ENCODE measurements around the gene CRB3.

CRB3 gene

GRCh38 chr19:6433663-6434062, 30.4 kb upstream of the CRB3 start, which contains the start of gene SLC25A41:
Gene SLC25A41 (minus strand): TSS chr19:6433763. CDS start chr19:6433693, 70 bp downstream.
- no peak for DNase-seq

- no peak for DNase-seq
Measured at GRCh38 chr19:6439743-6440142, 24.3 kb upstream of the CRB3 start.

DNA sequence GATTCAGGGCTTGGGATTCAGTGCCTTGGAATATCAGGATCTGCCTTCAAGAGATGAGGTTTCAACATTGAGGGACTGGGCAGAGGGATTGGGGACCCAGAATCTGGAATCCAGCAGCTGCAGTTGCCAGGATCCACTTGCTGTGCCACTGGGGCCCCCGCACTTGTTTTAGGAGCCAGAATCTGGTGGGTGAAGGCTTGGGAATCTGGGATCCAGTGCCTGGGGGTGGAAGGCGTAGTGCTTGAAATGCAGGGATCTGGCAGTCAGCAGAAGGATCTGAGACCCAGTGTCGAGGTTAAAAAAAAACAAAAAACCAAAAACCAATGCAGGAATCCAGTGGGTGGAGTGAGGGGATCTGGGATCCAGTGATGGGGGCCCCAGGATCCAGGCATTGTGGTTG, 23.2 kb upstream of the CRB3 start:
- no peak for DNase-seq

DNA sequence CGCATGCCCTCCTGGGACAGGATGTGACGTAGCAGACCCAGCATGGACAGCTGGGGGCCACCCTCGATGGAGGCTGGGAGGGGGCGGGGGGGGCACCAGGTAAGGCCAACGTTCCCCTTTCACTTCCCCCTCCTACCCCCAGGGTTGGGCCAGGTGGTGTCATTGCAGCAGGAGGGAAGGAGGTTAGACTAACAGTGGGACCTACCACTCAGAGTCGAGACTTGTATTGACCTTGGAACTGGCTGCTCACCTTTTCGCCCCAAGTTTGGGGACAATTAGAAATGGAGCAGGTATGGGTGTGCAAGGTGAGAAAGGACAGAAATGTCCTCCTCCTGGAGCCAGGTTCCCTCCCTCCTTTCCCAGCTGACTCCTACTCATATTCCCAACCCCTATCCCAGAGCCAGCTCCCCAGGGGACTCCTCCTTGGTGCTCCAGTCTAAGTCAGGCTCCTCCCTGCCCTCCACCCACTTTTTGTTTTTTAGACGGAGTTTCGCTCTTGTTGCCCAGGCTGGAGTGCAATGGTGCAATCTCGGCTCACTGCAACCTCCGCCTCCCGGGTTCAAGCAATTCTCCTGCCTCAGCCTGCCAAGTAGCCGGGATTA, 21.9 kb upstream of the CRB3 start:
- no peak for DNase-seq

GRCh38 chr19:6443986-6444385, 20.1 kb upstream of the CRB3 start:
- no peak for DNase-seq

GRCh38 chr19:6446452-6446851, 17.6 kb upstream of the CRB3 start:
- no peak for DNase-seq

- no peak for DNase-seq
Measured at GRCh38 chr19:6448045-6448444, 16.0 kb upstream of the CRB3 start.

DNA sequence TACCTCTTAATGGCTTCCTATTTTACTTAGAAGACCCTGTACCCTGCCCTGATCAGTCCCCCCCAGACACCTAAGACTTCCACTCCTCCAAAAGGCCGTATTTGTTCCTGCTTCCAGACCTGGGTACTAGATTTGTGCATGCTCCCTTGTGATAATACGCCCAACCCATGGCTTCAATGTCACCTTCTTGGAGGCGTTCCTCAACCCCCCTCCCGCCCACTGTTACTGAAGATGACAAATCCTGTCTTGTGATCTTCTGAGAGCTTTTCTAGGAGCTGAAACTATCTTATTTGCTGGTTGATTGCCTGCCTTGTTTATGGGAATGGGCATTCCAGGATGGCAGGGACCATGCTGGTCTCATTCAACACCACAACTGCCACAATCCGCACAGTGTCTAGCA, 13.9 kb upstream of the CRB3 start:
- no peak for DNase-seq

- DNase-seq = no peak
Measured at GRCh38 chr19:6451583-6452222, 12.4 kb upstream of the CRB3 start.

DNA sequence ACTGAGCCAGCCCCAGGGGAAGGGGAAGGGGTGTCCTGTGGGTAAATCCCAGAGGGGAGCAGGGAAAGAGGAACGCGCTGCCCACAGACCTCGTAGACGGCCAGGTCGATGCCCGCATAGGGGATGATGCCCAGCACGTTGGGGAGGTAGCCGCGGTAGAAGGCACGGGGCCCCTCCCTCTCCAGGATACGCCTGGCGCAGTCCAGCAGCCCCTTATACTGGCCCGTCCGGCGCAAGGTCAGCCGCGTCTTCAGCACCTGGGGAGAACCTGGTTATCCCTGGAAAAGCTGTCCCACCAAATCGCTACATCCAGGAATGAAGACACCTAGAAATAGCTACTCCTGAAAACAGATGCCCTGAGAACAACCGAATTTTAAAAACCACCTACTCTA, 11.9 kb upstream of the CRB3 start:
- DNase-seq = no peak

DNA sequence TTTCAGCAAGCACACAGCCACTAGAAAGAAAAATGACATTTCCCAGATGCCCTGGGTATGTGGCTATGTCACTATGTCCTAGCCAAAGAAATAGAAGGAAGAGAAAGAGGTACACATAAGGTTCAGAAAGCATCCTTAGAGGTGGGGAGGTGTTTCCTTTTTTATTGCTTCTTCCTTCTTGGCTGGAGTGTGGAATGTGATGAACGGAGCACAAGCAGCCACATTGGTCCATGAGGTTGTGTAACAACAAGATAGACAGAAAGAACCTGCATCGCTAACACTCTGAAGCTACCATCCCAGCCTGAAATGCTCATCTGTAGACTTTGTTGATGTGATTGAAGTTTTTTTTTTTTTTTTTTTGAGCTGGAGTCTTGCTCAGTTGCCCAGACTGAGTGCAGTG, 11.2 kb upstream of the CRB3 start:
- DNase-seq = no peak

DNA sequence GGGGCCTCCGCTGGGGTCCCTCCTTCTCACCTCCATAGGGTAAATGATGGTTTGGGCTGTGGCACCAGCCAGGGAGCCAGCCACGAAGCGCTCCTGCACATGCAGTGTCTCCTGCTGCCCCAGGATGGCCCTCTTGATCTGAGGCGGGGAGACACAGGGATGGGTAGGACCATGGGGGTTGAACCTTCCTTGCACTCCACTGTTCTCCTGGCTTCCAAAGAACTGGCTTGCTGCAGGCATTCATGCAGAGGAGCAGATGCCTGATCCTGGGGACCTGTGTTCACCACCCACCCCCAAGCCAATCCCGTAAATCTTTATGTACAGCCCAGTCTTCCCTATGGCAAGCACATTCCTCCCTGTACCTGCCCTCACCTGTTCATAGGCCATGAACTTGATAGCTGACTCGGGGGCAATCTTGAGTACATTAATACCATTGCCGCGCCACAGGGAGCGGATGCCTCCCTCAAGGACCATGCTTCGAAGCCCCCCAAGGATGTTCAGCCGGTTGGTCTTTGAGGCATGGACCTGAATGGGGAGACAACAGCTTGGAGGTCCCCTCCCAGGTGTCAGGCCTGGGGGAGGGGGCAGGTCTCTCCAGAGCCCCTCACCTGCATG, 10.0 kb upstream of the CRB3 start:
- no peak for DNase-seq

- DNase-seq = no peak
Measured at GRCh38 chr19:6455924-6456323, 8.1 kb upstream of the CRB3 start.

GRCh38 chr19:6457958-6458694, 5.9 kb upstream of the CRB3 start:
- DNase-seq = no peak

DNA sequence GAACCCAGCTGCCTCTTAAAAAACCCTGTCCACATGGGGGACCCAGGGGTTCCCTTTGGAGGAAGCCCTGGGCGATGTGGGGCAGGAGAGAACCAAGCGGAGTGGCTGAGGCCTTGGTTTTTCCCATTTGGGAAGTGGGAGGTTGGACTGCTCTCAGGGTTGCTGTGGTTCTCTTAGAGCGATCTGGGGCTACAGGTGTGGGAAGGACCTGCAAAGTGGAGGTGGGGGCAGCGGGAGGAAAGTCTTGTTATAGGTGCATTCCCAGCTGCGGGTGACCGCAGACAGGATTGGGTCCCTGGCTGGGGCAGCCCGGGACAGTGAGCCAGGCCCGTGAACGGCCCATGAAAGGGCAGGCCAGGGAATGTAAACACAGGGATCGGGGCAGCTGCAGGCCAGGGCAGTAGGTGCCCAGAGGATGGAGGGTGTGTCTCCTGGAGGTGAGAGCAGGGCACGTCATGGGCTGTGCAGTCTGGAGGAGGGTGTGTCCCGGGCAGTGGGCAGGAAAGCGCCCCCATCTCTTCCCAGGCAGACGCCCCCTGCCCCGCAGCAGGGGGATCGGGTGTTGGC, 5.3 kb upstream of the CRB3 start:
- DNase-seq = no peak

- DNase-seq = peak; percentile 81
Measured at GRCh38 chr19:6459262-6460098, 4.6 kb upstream of the CRB3 start, which contains the start of gene SLC25A23. Gene SLC25A23 (minus strand): TSS chr19:6459792. CDS start chr19:6459628, 164 bp downstream.

- peak; percentile 97 for DNase-seq
Measured at GRCh38 chr19:6460099-6460884, 3.8 kb upstream of the CRB3 start.

DNA sequence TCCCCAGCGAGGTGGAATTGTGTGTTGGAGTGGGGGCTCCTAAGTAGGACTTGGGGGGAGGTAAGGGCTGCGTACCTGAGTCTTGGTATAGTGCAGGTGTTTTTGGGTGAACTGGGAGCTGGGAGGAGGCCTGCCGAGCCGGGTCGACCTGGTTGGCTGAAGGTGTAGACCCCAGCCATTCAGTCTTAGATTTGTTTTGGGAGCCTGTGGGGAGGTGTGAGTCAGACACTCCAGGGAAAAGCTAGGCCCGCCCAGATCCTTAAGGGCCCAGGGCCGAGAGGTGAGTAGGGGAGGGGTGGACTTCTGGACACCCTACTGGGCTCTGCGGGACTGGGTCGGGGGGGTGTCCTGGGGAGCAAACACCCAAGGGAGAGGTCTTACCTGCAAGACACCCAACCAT, 935 bp downstream of the CRB3 start:
- no peak for DNase-seq

- no peak for DNase-seq
Measured at GRCh38 chr19:6465663-6466062, 1.6 kb downstream of the CRB3 start.

GRCh38 chr19:6466526-6467248, 2.6 kb downstream of the CRB3 start:
- DNase-seq = no peak

DNA sequence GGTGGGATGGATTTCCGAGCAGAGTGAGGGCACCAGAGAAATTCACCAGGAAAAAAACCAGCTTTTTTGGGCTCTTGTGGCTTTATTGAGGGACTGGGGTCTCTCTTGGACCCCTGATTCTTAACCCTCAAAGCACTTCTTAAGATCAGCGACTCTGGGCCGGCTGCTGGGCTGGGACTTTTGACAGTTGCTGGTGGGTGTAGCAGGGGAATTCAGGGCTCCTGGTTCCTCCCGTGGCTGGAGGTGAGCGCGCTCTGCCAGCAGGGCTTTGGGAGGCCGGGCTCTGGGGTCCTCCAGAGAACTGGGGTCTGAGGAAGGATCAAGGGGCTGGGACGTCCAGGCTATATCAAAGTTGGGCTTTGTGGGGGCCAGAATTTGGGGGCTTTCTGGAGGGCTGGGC, 3.3 kb downstream of the CRB3 start:
- no peak for DNase-seq
